BLaER1 (cell line): Measurements from ENCODE around the gene SLC5A12.

Source experiments
- H3K27ac ChIP-seq: shearing (Covaris generic); formaldehyde crosslinking; 2 replicates; pipeline ENCODE4 v1.8.1; 2022
- H3K27me3 ChIP-seq: shearing (Covaris generic); formaldehyde crosslinking; 2 replicates; pipeline ENCODE4 v1.8.1; 2022
- H3K36me3 ChIP-seq: shearing (Covaris generic); formaldehyde crosslinking; 2 replicates; pipeline ENCODE4 v1.8.1; 2022
- H3K4me1 ChIP-seq: shearing (Covaris generic); formaldehyde crosslinking; 2 replicates; pipeline ENCODE4 v1.8.1; 2022
- H3K4me2 ChIP-seq: shearing (Covaris generic); formaldehyde crosslinking; 2 replicates; pipeline ENCODE4 v1.8.1; 2022
- H3K4me3 ChIP-seq: shearing (Covaris generic); formaldehyde crosslinking; 2 replicates; pipeline ENCODE4 v1.8.1; 2022
- H3K9ac ChIP-seq: shearing (Covaris generic); formaldehyde crosslinking; 2 replicates; pipeline ENCODE4 v1.8.1; 2022
- H3K9me3 ChIP-seq: shearing (Covaris generic); formaldehyde crosslinking; 2 replicates; pipeline ENCODE4 v1.8.1; 2022
- H4K20me1 ChIP-seq: shearing (Covaris generic); formaldehyde crosslinking; 2 replicates; pipeline ENCODE4 v1.8.1; 2022
- Cebpa-rat ChIP-seq: shearing (Covaris generic); IDR thresholded peaks from 2 replicates; pipeline ENCODE4 v1.8.1; 2022

Gene SLC5A12, protein sequence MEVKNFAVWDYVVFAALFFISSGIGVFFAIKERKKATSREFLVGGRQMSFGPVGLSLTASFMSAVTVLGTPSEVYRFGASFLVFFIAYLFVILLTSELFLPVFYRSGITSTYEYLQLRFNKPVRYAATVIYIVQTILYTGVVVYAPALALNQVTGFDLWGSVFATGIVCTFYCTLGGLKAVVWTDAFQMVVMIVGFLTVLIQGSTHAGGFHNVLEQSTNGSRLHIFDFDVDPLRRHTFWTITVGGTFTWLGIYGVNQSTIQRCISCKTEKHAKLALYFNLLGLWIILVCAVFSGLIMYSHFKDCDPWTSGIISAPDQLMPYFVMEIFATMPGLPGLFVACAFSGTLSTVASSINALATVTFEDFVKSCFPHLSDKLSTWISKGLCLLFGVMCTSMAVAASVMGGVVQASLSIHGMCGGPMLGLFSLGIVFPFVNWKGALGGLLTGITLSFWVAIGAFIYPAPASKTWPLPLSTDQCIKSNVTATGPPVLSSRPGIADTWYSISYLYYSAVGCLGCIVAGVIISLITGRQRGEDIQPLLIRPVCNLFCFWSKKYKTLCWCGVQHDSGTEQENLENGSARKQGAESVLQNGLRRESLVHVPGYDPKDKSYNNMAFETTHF

DNA sequence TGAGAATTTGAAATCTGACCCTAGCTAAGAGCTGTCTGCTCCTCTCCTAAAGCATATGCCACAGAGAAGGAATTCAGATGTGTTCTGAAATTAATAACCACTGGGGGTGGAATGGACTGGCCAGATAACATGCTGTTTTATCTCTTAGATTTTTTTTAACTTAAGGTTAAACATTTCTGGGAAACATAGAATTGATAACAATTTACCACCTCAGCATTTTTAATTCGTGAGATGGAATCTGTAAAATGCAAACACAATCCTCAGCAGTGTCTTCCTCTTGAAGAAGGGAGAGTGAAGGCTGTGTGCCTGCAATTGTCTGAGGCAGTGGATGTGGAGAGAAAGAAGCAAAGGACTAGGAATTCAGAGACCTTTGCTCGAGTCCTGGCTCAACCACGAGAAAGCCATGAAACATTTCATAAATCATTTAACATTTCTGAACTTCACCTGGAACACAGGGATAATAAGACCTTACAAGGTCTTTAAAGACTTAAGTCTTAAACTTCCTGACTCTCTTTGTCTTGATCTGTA is at the start of gene SLC5A12:
TSS of gene SLC5A12 (minus strand) at position 113 of the 528 bp plus-strand sequence. CDS start 346 bp downstream, outside the sequence.
- Histone ChIP-seq H3K4me3 (no peak within 1 kb of the TSS), H3K9me3 (no peaks in the 10 kb centered on the region), H3K4me1 (no peaks in the 10 kb centered on the region), H3K27me3 (no peaks in the 10 kb centered on the region), H4K20me1 (no peaks in the 10 kb centered on the region), H3K9ac (no peak within 1 kb of the TSS), H3K27ac (no peak within 1 kb of the TSS), H3K36me3 (no peaks in the 10 kb centered on the region), H3K4me2 (no peak within 1 kb of the TSS)
- no peak for TF ChIP-seq Cebpa-rat

DNA sequence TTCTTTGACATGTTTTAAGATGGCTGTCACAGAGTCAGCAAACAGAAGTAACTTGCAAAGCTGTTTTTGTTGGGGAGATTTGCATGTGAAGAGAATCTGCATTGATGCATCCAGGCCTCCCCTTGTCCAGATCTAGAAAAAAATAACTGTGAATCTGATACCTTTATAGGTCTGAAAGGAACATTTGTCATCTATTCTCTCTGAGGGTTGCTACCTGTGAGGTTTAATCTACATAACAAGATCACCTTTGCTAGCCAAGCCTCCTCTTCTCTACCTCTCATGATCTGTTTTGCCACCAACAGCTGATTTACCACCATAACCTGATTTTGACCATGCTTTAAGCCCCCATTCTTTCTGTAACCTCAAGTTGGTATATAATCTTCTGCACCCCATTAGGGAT is 47.2 kb upstream of the SLC5A12 start:
- Histone ChIP-seq H3K9me3 (no peaks in the 10 kb centered on the region), H3K4me1 (no peaks in the 10 kb centered on the region), H3K4me3 (no peak overlapping the region), H3K4me2 (no peak overlapping the region), H3K27ac (no peak overlapping the region), H3K27me3 (no peaks in the 10 kb centered on the region), H3K36me3 (no peaks in the 10 kb centered on the region), H4K20me1 (no peaks in the 10 kb centered on the region), H3K9ac (no peak overlapping the region)
- TF ChIP-seq Cebpa-rat, result no peak

DNA sequence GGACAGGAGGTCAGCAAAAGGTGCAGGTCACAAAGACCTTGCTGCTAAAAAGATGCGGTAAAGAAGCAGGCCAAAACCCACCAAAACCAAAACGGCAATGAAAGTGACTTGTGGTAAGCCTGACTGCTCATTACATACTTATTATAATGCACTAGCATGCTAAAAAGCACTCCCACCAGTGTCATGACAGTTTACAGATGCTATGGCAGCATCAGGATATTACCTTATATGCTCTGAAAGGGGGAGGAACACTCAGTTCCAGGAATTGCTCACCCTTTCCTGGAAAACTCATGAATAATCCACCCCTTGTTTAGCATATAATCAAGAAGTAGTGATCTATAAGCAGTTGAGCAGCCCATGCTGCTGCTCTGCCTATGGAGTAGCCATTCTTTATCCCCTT is 45.2 kb upstream of the SLC5A12 start:
- Histone ChIP-seq H3K27me3 (no peaks in the 10 kb centered on the region), H3K9me3 (no peaks in the 10 kb centered on the region), H3K4me3 (no peak overlapping the region), H3K27ac (no peak overlapping the region), H3K36me3 (no peaks in the 10 kb centered on the region), H3K4me1 (no peaks in the 10 kb centered on the region), H3K4me2 (no peak overlapping the region), H4K20me1 (no peaks in the 10 kb centered on the region), H3K9ac (no peak overlapping the region)
- TF ChIP-seq Cebpa-rat, result no peak

DNA sequence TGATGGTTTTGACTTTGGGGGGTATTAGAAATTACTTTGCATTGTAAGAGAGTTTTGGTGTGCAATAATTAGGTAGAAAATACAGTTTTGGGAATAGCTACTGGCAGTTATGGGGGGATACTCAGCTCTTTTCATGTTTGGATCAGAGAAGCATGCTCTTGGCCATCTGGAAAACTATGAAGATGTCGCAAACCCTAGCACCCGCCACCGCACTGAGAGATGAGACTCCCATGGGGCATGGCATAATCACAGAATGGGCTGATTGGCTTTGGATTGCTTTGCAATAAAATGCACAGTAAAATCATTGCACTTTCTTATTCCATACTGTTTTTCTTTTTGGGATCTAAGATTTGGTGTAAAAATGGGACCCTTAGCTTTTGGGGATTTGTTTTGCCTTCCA is 43.5 kb upstream of the SLC5A12 start:
- no peak overlapping the region for H3K9ac ChIP-seq
- no peak overlapping the region for H3K4me3 ChIP-seq
- no peak for TF ChIP-seq Cebpa-rat
- H3K9me3 ChIP-seq, result no peaks in the 10 kb centered on the region
- H4K20me1 ChIP-seq, result no peaks in the 10 kb centered on the region
- no peak overlapping the region for H3K27ac ChIP-seq
- no peaks in the 10 kb centered on the region for H3K4me1 ChIP-seq
- no peaks in the 10 kb centered on the region for H3K36me3 ChIP-seq
- no peak overlapping the region for H3K4me2 ChIP-seq
- H3K27me3 ChIP-seq, result no peaks in the 10 kb centered on the region

DNA sequence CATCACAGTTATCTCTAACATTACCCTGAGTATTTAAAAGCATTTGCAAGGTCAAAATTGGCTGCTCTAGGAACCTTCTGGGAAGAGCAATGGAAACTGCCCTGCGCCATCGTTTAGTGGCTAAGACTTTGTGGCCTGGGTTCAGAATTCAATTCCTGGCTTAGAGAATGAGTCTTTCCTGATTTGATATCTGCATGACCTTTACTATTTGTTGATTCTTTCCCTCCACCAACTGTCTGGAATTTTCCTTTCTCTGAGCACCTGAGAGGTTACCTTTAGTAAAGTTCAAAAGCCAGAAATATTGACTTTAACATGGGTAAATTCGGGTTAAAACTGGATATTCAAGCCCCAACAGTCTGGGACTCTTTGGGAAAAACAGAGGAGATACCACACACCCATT is 43.0 kb upstream of the SLC5A12 start:
- H3K4me1 ChIP-seq, result no peaks in the 10 kb centered on the region

DNA sequence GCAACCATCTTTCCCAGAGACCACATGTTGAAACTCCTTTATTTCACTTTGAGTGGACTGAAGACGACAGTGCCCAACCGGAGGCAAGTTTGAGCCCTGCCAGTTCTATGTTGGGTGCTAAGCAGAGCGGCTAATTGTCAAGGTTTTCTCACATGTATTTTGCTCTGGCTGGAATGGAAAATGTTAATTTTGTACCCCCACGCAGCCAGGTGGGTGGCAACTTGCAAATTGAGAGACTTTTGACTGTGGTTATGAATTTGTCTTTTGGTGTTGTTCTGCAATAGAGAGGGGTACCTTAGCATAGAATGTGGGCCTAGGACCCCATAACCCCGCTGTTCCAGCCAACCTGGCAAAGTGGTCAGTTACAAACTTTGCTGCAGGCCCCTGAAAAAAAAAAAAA is 42.5 kb upstream of the SLC5A12 start:
- no peak overlapping the region for H3K4me2 ChIP-seq
- no peaks in the 10 kb centered on the region for H3K27me3 ChIP-seq
- no peak for TF ChIP-seq Cebpa-rat
- H3K36me3 ChIP-seq, result no peaks in the 10 kb centered on the region
- H3K27ac ChIP-seq, result no peak overlapping the region
- H4K20me1 ChIP-seq, result no peaks in the 10 kb centered on the region
- no peak overlapping the region for H3K9ac ChIP-seq
- H3K4me1 ChIP-seq, result no peaks in the 10 kb centered on the region
- no peaks in the 10 kb centered on the region for H3K9me3 ChIP-seq
- H3K4me3 ChIP-seq, result no peak overlapping the region

More for the DNA sequence above, 43.0 kb upstream of the SLC5A12 start:
- H3K27me3 ChIP-seq, result no peaks in the 10 kb centered on the region
- no peaks in the 10 kb centered on the region for H3K9me3 ChIP-seq
- no peaks in the 10 kb centered on the region for H3K36me3 ChIP-seq
- TF ChIP-seq Cebpa-rat, result no peak
- no peak overlapping the region for H3K9ac ChIP-seq
- no peak overlapping the region for H3K4me3 ChIP-seq
- no peak overlapping the region for H3K27ac ChIP-seq
- H4K20me1 ChIP-seq, result no peaks in the 10 kb centered on the region
- H3K4me2 ChIP-seq, result no peak overlapping the region

DNA sequence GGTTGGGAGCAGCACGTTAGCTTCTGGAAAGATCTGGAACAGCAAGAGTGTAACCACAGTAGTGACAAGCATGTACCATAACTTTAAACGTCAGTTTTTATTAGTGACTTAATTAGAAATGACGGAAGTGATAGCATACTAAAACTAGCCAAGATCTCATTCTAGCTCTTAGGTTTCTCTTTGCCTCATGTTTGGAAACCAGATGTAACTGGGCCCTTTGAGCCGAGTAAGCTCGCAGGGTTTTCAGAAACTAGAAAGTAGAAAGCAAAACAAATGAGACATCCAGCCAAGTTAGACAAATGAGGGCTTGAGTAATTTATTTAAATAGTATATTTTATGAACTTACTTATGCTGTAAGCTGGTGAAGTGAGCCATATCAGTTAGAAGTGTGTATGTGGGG is 40.2 kb upstream of the SLC5A12 start:
- no peaks in the 10 kb centered on the region for H3K36me3 ChIP-seq
- H3K9me3 ChIP-seq, result no peaks in the 10 kb centered on the region
- no peaks in the 10 kb centered on the region for H3K27me3 ChIP-seq
- no peak overlapping the region for H3K9ac ChIP-seq
- H3K27ac ChIP-seq, result no peak overlapping the region
- H3K4me3 ChIP-seq, result no peak overlapping the region
- H3K4me1 ChIP-seq, result no peaks in the 10 kb centered on the region
- no peaks in the 10 kb centered on the region for H4K20me1 ChIP-seq
- TF ChIP-seq Cebpa-rat, result no peak
- no peak overlapping the region for H3K4me2 ChIP-seq

DNA sequence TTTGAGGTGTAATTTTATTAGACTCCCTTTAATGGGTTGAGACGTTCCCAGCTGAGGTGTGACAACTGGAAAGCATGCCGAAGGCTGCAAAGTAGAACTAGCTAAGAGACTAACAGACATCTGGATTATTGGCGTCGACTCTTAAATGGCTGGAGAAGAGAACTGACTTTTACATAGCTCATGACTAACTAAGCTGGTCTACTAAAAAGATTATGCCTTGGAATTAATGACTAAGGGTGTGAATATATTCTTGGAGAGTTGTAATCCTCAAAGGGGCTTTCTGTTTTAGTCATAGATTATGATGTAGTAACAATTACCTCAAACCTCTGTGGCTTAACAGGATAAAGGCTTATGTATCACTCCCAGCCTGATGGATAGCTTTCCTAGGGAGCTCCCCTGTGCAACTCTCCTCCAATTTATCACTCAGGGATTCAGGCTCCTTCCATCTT is 39.5 kb upstream of the SLC5A12 start:
- no peaks in the 10 kb centered on the region for H3K4me1 ChIP-seq
- H3K4me3 ChIP-seq, result no peak overlapping the region
- no peaks in the 10 kb centered on the region for H3K36me3 ChIP-seq
- H4K20me1 ChIP-seq, result no peaks in the 10 kb centered on the region
- H3K27ac ChIP-seq, result no peak overlapping the region
- H3K9me3 ChIP-seq, result no peaks in the 10 kb centered on the region
- TF ChIP-seq Cebpa-rat, result no peak
- H3K27me3 ChIP-seq, result no peaks in the 10 kb centered on the region
- no peak overlapping the region for H3K4me2 ChIP-seq
- no peak overlapping the region for H3K9ac ChIP-seq

DNA sequence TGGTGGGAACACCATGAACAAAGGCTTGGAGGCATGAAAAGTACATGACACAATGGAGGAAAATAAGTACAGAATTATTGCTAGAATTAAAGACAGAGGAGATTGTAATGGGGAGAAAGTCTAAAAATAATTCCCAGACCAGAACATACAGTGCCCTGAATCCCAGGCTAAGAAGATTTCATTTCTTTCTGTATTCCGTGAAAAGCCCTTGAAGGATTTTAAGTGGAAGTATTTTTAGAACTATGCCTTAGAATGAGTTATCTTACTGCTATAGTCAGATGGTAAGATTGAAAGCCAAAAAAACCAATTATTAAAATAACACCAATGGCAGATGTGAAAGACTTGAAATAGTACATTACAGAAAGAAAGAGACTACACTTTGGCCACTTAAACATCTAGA is 36.1 kb upstream of the SLC5A12 start:
- Histone ChIP-seq H3K36me3 (no peaks in the 10 kb centered on the region), H4K20me1 (no peaks in the 10 kb centered on the region), H3K27ac (no peak overlapping the region), H3K4me2 (no peak overlapping the region), H3K27me3 (no peaks in the 10 kb centered on the region), H3K9ac (no peak overlapping the region), H3K4me3 (no peak overlapping the region), H3K9me3 (no peaks in the 10 kb centered on the region), H3K4me1 (no peaks in the 10 kb centered on the region)
- no peak for TF ChIP-seq Cebpa-rat

DNA sequence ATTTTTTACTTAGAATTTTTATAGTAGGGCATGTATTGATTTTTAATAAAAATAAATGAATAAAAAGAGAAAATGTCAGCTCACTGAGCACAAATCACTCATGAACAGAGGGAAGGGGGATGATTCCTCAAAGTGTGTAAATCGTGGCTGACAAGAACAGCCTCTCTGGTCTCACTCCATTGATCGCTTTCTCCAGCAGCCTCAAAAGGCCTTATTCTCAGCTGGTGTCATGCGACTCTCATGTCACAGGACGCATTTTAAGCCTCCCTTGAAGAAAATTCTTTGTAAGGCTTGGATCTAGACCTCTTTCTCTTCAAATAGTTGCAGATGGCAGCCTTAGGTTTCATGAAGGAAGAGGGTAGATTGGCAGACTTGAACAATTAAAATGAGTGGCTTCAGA is 33.9 kb upstream of the SLC5A12 start:
- Histone ChIP-seq H3K27ac (no peak overlapping the region), H3K4me2 (no peak overlapping the region), H3K4me3 (no peak overlapping the region), H3K36me3 (no peaks in the 10 kb centered on the region), H3K9me3 (no peaks in the 10 kb centered on the region), H4K20me1 (no peaks in the 10 kb centered on the region), H3K4me1 (no peaks in the 10 kb centered on the region), H3K27me3 (no peaks in the 10 kb centered on the region), H3K9ac (no peak overlapping the region)
- no peak for TF ChIP-seq Cebpa-rat
